HCT116 (cell line): ENCODE data around the gene PAX5. TPM values are rescaled to one million over a fixed set of nuclear protein-coding genes. Genes with fewer than 3 reads are reported as not detected.

Source experiments
- ATAC-seq: fragments of 200-7000 bp; cut with Tn5 transposase; 2 replicates; pipeline ENCODE4 v1.9.1; 2020; ENCODE audit warnings: mild to moderate bottlenecking, moderate library complexity
- BruUV-seq: library from RNA; stranded (reverse); fragments of 400-500 nt; replicated peaks from 2 replicates; lab custom pipeline; 2021; lab: Mats Ljungman, UMichigan
- CTCF ChIA-PET: fragments of 300-600 bp; sonication (Branson Sonifier 250); formaldehyde crosslinking; loops from one replicate; lab custom pipeline; 2021; ENCODE audit warnings: antibody characterized with exemption; lab: Charles Lee
- POLR2A ChIA-PET: fragments of 300-600, 350-600 bp; sonication (Branson Sonifier 250); formaldehyde crosslinking; loops from one replicate; lab custom pipeline; 2021; ENCODE audit warnings: antibody characterized with exemption; lab: Charles Lee
- RAD21 ChIA-PET, 2 experiments: fragments of 300-600 bp; sonication (Branson Sonifier 250); formaldehyde crosslinking; loops; one replicate each; lab custom pipeline; 2023; ENCODE audit warnings: low total read pairs in 2 of 2; ENCODE audit not compliant: uncharacterized antibody in 2 of 2, unreplicated experiment in 2 of 2, low non-redundant PET in 1 of 2; lab: Charles Lee
- DNase-seq: peaks from one replicate; pipeline ENCODE4 v3.0.0-alpha.2; 2010; ENCODE audit warnings: low read depth, low spot score
- H2AFZ ChIP-seq: fragments of 200-600 bp; shearing (Covaris generic), sonication (generic); 2 replicates; pipeline ENCODE4 v1.6.1; 2017; ENCODE audit warnings: low read depth, mixed run types, mixed read lengths, antibody characterized with exemption, low read length; ENCODE audit not compliant: poor library complexity, severe bottlenecking
- H3K27ac ChIP-seq: 2 replicates; pipeline ENCODE4 v1.5.1; 2012; ENCODE audit warnings: low read depth, low read length
- H3K27me3 ChIP-seq: fragments of 200-600 bp; sonication (generic); 2 replicates; pipeline ENCODE4 v1.6.1; 2016; ENCODE audit warnings: mixed run types, low read length, mixed read lengths; ENCODE audit not compliant: insufficient read depth
- H3K36me3 ChIP-seq, 2 experiments: fragments of 200-500 bp in 1 of 2; fragments of 200-600 bp in 1 of 2; sonication (Bioruptor generic) in 1 of 2; sonication (generic) in 1 of 2; 2 replicates each; pipeline versions ENCODE4 v1.5.1 to v1.6.1; 2014 to 2016; ENCODE audit warnings: low read length in 2 of 2, inconsistent platforms in 1 of 2, mixed read lengths in 1 of 2, mixed run types in 1 of 2; ENCODE audit not compliant: insufficient read depth in 2 of 2, control insufficient read depth in 1 of 2
- H3K4me1 ChIP-seq, 2 experiments: fragments of 200-600 bp in 1 of 2; sonication (generic) in 1 of 2; 2 replicates each; pipeline versions ENCODE4 v1.5.1 to v1.6.1; 2012 to 2017; ENCODE audit warnings: low read length in 2 of 2, inconsistent platforms in 1 of 2, mild to moderate bottlenecking in 1 of 2, mixed read lengths in 1 of 2, mixed run types in 1 of 2, moderate library complexity in 1 of 2; ENCODE audit not compliant: insufficient read depth in 2 of 2, control insufficient read depth in 1 of 2
- H3K4me2 ChIP-seq: fragments of 200-600 bp; sonication (generic); 2 replicates; pipeline ENCODE4 v1.6.1; 2017; ENCODE audit warnings: mixed run types, low read length, mixed read lengths
- H3K4me3 ChIP-seq, 2 experiments: fragments of 200-600 bp in 1 of 2; sonication (generic) in 1 of 2; replicated peaks in 1 of 2; 2 replicates each; pipeline ENCODE4 v1.5.1; 2011 to 2016; ENCODE audit warnings: low read length in 2 of 2, control low read depth in 1 of 2, low read depth in 1 of 2, mild to moderate bottlenecking in 1 of 2, mixed read lengths in 1 of 2, mixed run types in 1 of 2
- H3K79me2 ChIP-seq: fragments of 200-600 bp; sonication (generic); 2 replicates; pipeline ENCODE4 v1.6.1; 2017; ENCODE audit warnings: mild to moderate bottlenecking, mixed run types, low read length, moderate library complexity, mixed read lengths; ENCODE audit not compliant: insufficient read depth
- H3K9ac ChIP-seq: fragments of 200-600 bp; sonication (generic); 2 replicates; pipeline ENCODE4 v1.6.1; 2016; ENCODE audit warnings: low read length, mixed read lengths
- H3K9me2 ChIP-seq: fragments of 200-600 bp; sonication (generic), shearing (Covaris generic); 2 replicates; pipeline ENCODE4 v1.6.1; 2017; ENCODE audit warnings: mixed run types, mild to moderate bottlenecking, moderate library complexity; ENCODE audit not compliant: insufficient read depth
- H3K9me3 ChIP-seq, 2 experiments: fragments of 200-500 bp in 1 of 2; fragments of 200-600 bp in 1 of 2; sonication (Bioruptor generic) in 1 of 2; sonication (generic) in 1 of 2; 2 replicates each; pipeline ENCODE4 v1.6.1; 2014 to 2017; ENCODE audit warnings: low read length in 2 of 2, mixed read lengths in 2 of 2, inconsistent platforms in 1 of 2, low read depth in 1 of 2, mild to moderate bottlenecking in 1 of 2, mixed run types in 1 of 2, moderate library complexity in 1 of 2; ENCODE audit not compliant: control insufficient read depth in 1 of 2, insufficient read depth in 1 of 2
- H4K20me1 ChIP-seq: fragments of 200-600 bp; sonication (generic), shearing (Covaris generic); 2 replicates; pipeline ENCODE4 v1.6.1; 2017; ENCODE audit warnings: mixed run types, mild to moderate bottlenecking, moderate library complexity; ENCODE audit not compliant: insufficient read depth
- ATF3 ChIP-seq: IDR thresholded peaks from 2 replicates; pipeline ENCODE4 v1.6.1; 2012
- CTCF ChIP-seq, 3 experiments: fragments of 200-600 bp in 1 of 3; sonication (generic) in 1 of 3; IDR thresholded peaks in 2 of 3; conservative IDR thresholded peaks in 1 of 3; 2 replicates each; pipeline ENCODE4 v1.5.1; 2012 to 2017; ENCODE audit warnings: low read depth in 2 of 3, low read length in 2 of 3, antibody characterized with exemption in 1 of 3, borderline replicate concordance in 1 of 3, control low read depth in 1 of 3, mild to moderate bottlenecking in 1 of 3, mixed read lengths in 1 of 3, mixed run types in 1 of 3, moderate library complexity in 1 of 3; ENCODE audit not compliant: insufficient read depth in 1 of 3
- EGR1 ChIP-seq: IDR thresholded peaks from 2 replicates; pipeline ENCODE4 v1.6.1; 2012; ENCODE audit warnings: low read depth
- EZH2 ChIP-seq: fragments of 200-600 bp; sonication (generic); IDR thresholded peaks from 2 replicates; pipeline ENCODE4 v1.6.1; 2017; ENCODE audit warnings: antibody characterized with exemption, mixed run types
- EZH2phosphoT487 ChIP-seq: fragments of 200-600 bp; IDR thresholded peaks from 2 replicates; pipeline ENCODE4 v1.6.1; 2018; ENCODE audit warnings: antibody characterized with exemption, borderline replicate concordance
- FOSL1 ChIP-seq: IDR thresholded peaks from 2 replicates; pipeline ENCODE4 v1.6.1; 2012; ENCODE audit warnings: low read depth
- JUND ChIP-seq: IDR thresholded peaks from 2 replicates; pipeline ENCODE4 v1.6.1; 2012
- POLR2A ChIP-seq: IDR thresholded peaks from 2 replicates; pipeline ENCODE4 v1.7.0; 2011; ENCODE audit warnings: borderline replicate concordance; ENCODE audit not compliant: insufficient read depth, insufficient read length; ENCODE audit errors: extremely low read depth
- POLR2AphosphoS5 ChIP-seq: IDR thresholded peaks from 2 replicates; pipeline ENCODE4 v1.6.1; 2011; ENCODE audit warnings: mild to moderate bottlenecking, low read depth, low read length, moderate library complexity
- RAD21 ChIP-seq: IDR thresholded peaks from 2 replicates; pipeline ENCODE4 v1.6.1; 2012; ENCODE audit warnings: low read depth, mild to moderate bottlenecking
- SIN3A ChIP-seq: IDR thresholded peaks from 2 replicates; pipeline ENCODE4 v1.6.1; 2012; ENCODE audit warnings: low read depth
- SP1 ChIP-seq: IDR thresholded peaks from 2 replicates; pipeline ENCODE4 v1.6.1; 2012; ENCODE audit warnings: low read depth
- SRF ChIP-seq: IDR thresholded peaks from 2 replicates; pipeline ENCODE4 v1.6.1; 2012; ENCODE audit warnings: low read depth
- ZBTB33 ChIP-seq: IDR thresholded peaks from 2 replicates; pipeline ENCODE4 v1.6.1; 2011; ENCODE audit warnings: mild to moderate bottlenecking, low read length, moderate library complexity; ENCODE audit not compliant: insufficient replicate concordance; ENCODE audit errors: extremely low read depth
- ZFX ChIP-seq: fragments of 450-650 bp; IDR thresholded peaks from 2 replicates; pipeline ENCODE4 v1.6.1; 2017
- ZNF274 ChIP-seq: fragments of 200-500 bp; sonication (Bioruptor generic); IDR thresholded peaks from 2 replicates; pipeline ENCODE4 v1.6.1; 2014; ENCODE audit warnings: mild to moderate bottlenecking, low read depth, low read length, inconsistent platforms
- intact Hi-C: fragments of 100-400 bp; cut with micrococcal nuclease; formaldehyde crosslinking; loops from 2 replicates; pipeline ENCODE4 v1.10.0; 2022
- total RNA-seq: library from RNA; stranded (reverse); gene quantifications from one replicate; pipeline ENCODE4 v1.2.1, GENCODE V29; 2021; ENCODE audit not compliant: unreplicated experiment

PAX5 gene
- total RNA-seq, 1 experiment from 2014 or later, result 0.17 TPM

- ChIA-PET CTCF (no interaction called here), POLR2A (no interaction called here), RAD21 (no interaction called here)
- no peak overlapping the region for H3K27ac ChIP-seq
- no peak overlapping the region for H3K4me3 ChIP-seq
- TF ChIP-seq POLR2AphosphoS5 (no peak), SRF (no peak), SP1 (no peak), ATF3 (no peak), RAD21 (no peak), FOSL1 (no peak), ZBTB33 (no peak), EZH2 (no peak), JUND (no peak), ZNF274 (no peak), ZFX (no peak), POLR2A (no peak), CTCF (IDR thresholded peaks at IDR 0.05 in 2 of 3, conservative IDR thresholded peaks at IDR 0.05 in 1 of 3; ENCODE audit: borderline replicate concordance in 1 of 3, insufficient read depth in 1 of 3, low read depth in 2 of 3, low read length in 2 of 3) (no peak), SIN3A (no peak), EGR1 (no peak), EZH2phosphoT487 (no peak)
- H3K79me2 ChIP-seq, result no peaks in the 10 kb centered on the region
- H3K9ac ChIP-seq, result no peak overlapping the region
- no peak overlapping the region for H3K4me2 ChIP-seq
- H4K20me1 ChIP-seq, result no peaks in the 10 kb centered on the region
- H3K36me3 ChIP-seq, result no peaks in the 10 kb centered on the region
- ATAC-seq, result no peak
- H3K9me2 ChIP-seq, result no peaks in the 10 kb centered on the region
- peaks cover 18% of the 10 kb centered on the region for H3K27me3 ChIP-seq
- H3K9me3 ChIP-seq, result no peaks in the 10 kb centered on the region
- BruUV-seq, result no TSS peak
- intact Hi-C loops, result no loop called here
- H2AFZ ChIP-seq, result no peak overlapping the region
- H3K4me1 ChIP-seq, result no peaks in the 10 kb centered on the region
- DNase-seq, result no peak
These were observed 2.3 kb upstream of the PAX5 start for GRCh38 chr9:37036371-37036775.
